H9 (cell line): ENCODE measurements around the gene CEACAM16. TPM values are rescaled to one million over a fixed set of nuclear protein-coding genes. Genes with fewer than 3 reads are reported as not detected.

ENCODE experiments used
- DNase-seq: peaks from one replicate; pipeline ENCODE4 v3.0.0-alpha.2; 2017
- H2AFZ ChIP-seq: one replicate; pipeline ENCODE4 v1.6.1; 2013; ENCODE audit warnings: mild to moderate bottlenecking, low read length, control low read depth, moderate library complexity
- H2AK5ac ChIP-seq: 2 replicates; pipeline ENCODE4 v1.6.1; 2013; ENCODE audit warnings: low read length, control low read depth, mixed read lengths; ENCODE audit not compliant: insufficient read length
- H2BK120ac ChIP-seq: one replicate; pipeline ENCODE4 v1.6.1; 2013; ENCODE audit warnings: low read depth, mild to moderate bottlenecking, low read length, control low read depth, inconsistent platforms; ENCODE audit not compliant: poor library complexity, severe bottlenecking
- H2BK12ac ChIP-seq: 2 replicates; pipeline ENCODE4 v1.6.1; 2013; ENCODE audit warnings: low read length, control low read depth, mixed read lengths, low read depth; ENCODE audit not compliant: insufficient read length
- H2BK15ac ChIP-seq: 2 replicates; pipeline ENCODE4 v1.6.1; 2013; ENCODE audit warnings: low read depth, low read length, control low read depth
- H2BK20ac ChIP-seq: one replicate; pipeline ENCODE4 v1.6.1; 2013; ENCODE audit warnings: low read depth, mild to moderate bottlenecking, low read length, control low read depth, inconsistent platforms; ENCODE audit not compliant: poor library complexity, severe bottlenecking
- H2BK5ac ChIP-seq: 2 replicates; pipeline ENCODE4 v1.6.1; 2013; ENCODE audit warnings: low read length, control low read depth, mixed read lengths; ENCODE audit not compliant: insufficient read length
- H3K14ac ChIP-seq: 2 replicates; pipeline ENCODE4 v1.6.1; 2013; ENCODE audit warnings: low read length, control low read depth; ENCODE audit not compliant: insufficient read depth
- H3K18ac ChIP-seq: 2 replicates; pipeline ENCODE4 v1.6.1; 2013; ENCODE audit warnings: low read depth, mild to moderate bottlenecking, mixed read lengths, low read length, control low read depth; ENCODE audit not compliant: insufficient read length
- H3K23ac ChIP-seq: 2 replicates; pipeline ENCODE4 v1.6.1; 2013; ENCODE audit warnings: low read length, control low read depth, mixed read lengths, low read depth; ENCODE audit not compliant: insufficient read length
- H3K23me2 ChIP-seq: 2 replicates; pipeline ENCODE4 v1.6.1; 2013; ENCODE audit warnings: low read depth, mild to moderate bottlenecking, mixed read lengths, low read length, control low read depth; ENCODE audit not compliant: insufficient read length, poor library complexity, severe bottlenecking
- H3K27ac ChIP-seq: 2 replicates; pipeline ENCODE4 v1.5.1; 2013; ENCODE audit warnings: low read length, control low read depth, mixed read lengths, low read depth; ENCODE audit not compliant: insufficient read length
- H3K27me3 ChIP-seq: 2 replicates; pipeline ENCODE4 v1.6.1; 2013; ENCODE audit warnings: low read length, control low read depth, inconsistent platforms; ENCODE audit not compliant: insufficient read depth
- H3K4ac ChIP-seq: 2 replicates; pipeline ENCODE4 v1.6.1; 2013; ENCODE audit warnings: low read depth, mild to moderate bottlenecking, control low read depth, inconsistent platforms, low read length, moderate library complexity
- H3K4me1 ChIP-seq: 2 replicates; pipeline ENCODE4 v1.6.1; 2013; ENCODE audit warnings: low read length, control low read depth, inconsistent platforms; ENCODE audit not compliant: insufficient read depth
- H3K4me2 ChIP-seq: 2 replicates; pipeline ENCODE4 v1.6.1; 2013; ENCODE audit warnings: low read length, control low read depth, mixed read lengths; ENCODE audit not compliant: insufficient read length, insufficient read depth
- H3K56ac ChIP-seq: 2 replicates; pipeline ENCODE4 v1.6.1; 2013; ENCODE audit warnings: low read depth, mild to moderate bottlenecking, mixed read lengths, low read length, control low read depth; ENCODE audit not compliant: insufficient read length
- H3K79me1 ChIP-seq: 2 replicates; pipeline ENCODE4 v1.6.1; 2013; ENCODE audit warnings: low read depth, mild to moderate bottlenecking, moderate library complexity, low read length, control low read depth, inconsistent platforms; ENCODE audit not compliant: insufficient read depth, poor library complexity, severe bottlenecking
- H3K79me2 ChIP-seq: 2 replicates; pipeline ENCODE4 v1.6.1; 2013; ENCODE audit warnings: low read length, control low read depth, inconsistent platforms; ENCODE audit not compliant: insufficient read depth
- H3K9ac ChIP-seq: 2 replicates; pipeline ENCODE4 v1.6.1; 2013; ENCODE audit warnings: low read length, control low read depth, mixed read lengths; ENCODE audit not compliant: insufficient read length; ENCODE audit errors: extremely low read depth
- H3K9me3 ChIP-seq: one replicate; pipeline ENCODE4 v1.6.1; 2013; ENCODE audit warnings: low read depth, low read length, inconsistent platforms; ENCODE audit not compliant: control insufficient read depth
- H3T11ph ChIP-seq: one replicate; pipeline ENCODE4 v1.6.1; 2013; ENCODE audit warnings: mild to moderate bottlenecking, low read length, control low read depth, inconsistent platforms
- H4K20me1 ChIP-seq: one replicate; pipeline ENCODE4 v1.6.1; 2013; ENCODE audit not compliant: control insufficient read depth, insufficient read length, insufficient read depth
- H4K5ac ChIP-seq: 2 replicates; pipeline ENCODE4 v1.6.1; 2013; ENCODE audit warnings: low read depth, mild to moderate bottlenecking, mixed read lengths, low read length, control low read depth; ENCODE audit not compliant: insufficient read length
- H4K8ac ChIP-seq: replicated peaks from 2 replicates; pipeline ENCODE4 v1.6.1; 2013; ENCODE audit warnings: low read length, control low read depth, mixed read lengths, low read depth; ENCODE audit not compliant: insufficient read length
- H4K91ac ChIP-seq: 2 replicates; pipeline ENCODE4 v1.6.1; 2013; ENCODE audit warnings: low read depth, mild to moderate bottlenecking, moderate library complexity, mixed read lengths, low read length, control low read depth; ENCODE audit not compliant: insufficient read length
- H3K27ac Mint-ChIP-seq, 3 experiments: 2 replicates in 2 of 3; 3 replicates in 1 of 3; pipeline ENCODE4 v1.8.0; 2020 to 2021; ENCODE audit warnings: mixed read lengths in 3 of 3, mild to moderate bottlenecking in 1 of 3, moderate library complexity in 1 of 3
- H3K27me3 Mint-ChIP-seq: 2 replicates; pipeline ENCODE4 v1.8.0; 2021; ENCODE audit warnings: low read depth, mild to moderate bottlenecking, moderate library complexity, mixed read lengths
- H3K36me3 Mint-ChIP-seq, 3 experiments: 2 replicates in 2 of 3; 3 replicates in 1 of 3; pipeline ENCODE4 v1.8.0; 2020 to 2021; ENCODE audit warnings: low read depth in 3 of 3, mixed read lengths in 3 of 3; ENCODE audit not compliant: insufficient read depth in 1 of 3
- H3K4me1 Mint-ChIP-seq, 2 experiments: 2 replicates each; pipeline ENCODE4 v1.8.0; 2020; ENCODE audit warnings: mixed read lengths in 2 of 2
- H3K4me3 Mint-ChIP-seq, 2 experiments: 2 replicates in 1 of 2; 3 replicates in 1 of 2; pipeline ENCODE4 v1.8.0; 2020 to 2021; ENCODE audit warnings: mild to moderate bottlenecking in 2 of 2, mixed read lengths in 2 of 2, moderate library complexity in 1 of 2
- H3K9me3 Mint-ChIP-seq, 2 experiments: 2 replicates in 1 of 2; 3 replicates in 1 of 2; pipeline ENCODE4 v1.8.0; 2020; ENCODE audit warnings: mild to moderate bottlenecking in 2 of 2, mixed read lengths in 2 of 2, moderate library complexity in 1 of 2
- CTCF ChIP-seq: fragments of 200-600 bp; sonication (generic); conservative IDR thresholded peaks from 3 replicates; pipeline ENCODE4 v1.8.0; 2021; ENCODE audit warnings: antibody characterized with exemption, mild to moderate bottlenecking
- WGBS: extraction: QIAGEN DNeasy Blood & Tissue Kit; methylation state at CpG from one replicate; pipeline ENCODE4 v1.1.7; 2013; ENCODE audit warnings: missing lambda C conversion rate, low lambda C conversion rate, mixed read lengths; ENCODE audit not compliant: insufficient read length; ENCODE audit errors: extremely low coverage; 5-methylcytosine and 5-hydroxymethylcytosine counted together
- total RNA-seq: library from RNA; stranded (reverse); gene quantifications from 2 replicates; pipeline ENCODE4 v1.2.1, GENCODE V29; 2021

Gene CEACAM16
- total RNA-seq, 1 experiment from 2014 or later: not detected

- Histone ChIP-seq H3K23me2 (peaks cover 21% of the 10 kb centered on the region), H3K9me3 (no peaks in the 10 kb centered on the region), H3K79me1 (no peaks in the 10 kb centered on the region), H3T11ph (no peak overlapping the region), H3K14ac (no peak overlapping the region), H2AK5ac (no peak overlapping the region), H4K20me1 (no peaks in the 10 kb centered on the region), H3K4ac (no peak overlapping the region), H4K91ac (no peak overlapping the region), H4K5ac (no peak overlapping the region), H3K4me2 (peak overlapping the region; percentile 72), H2BK20ac (no peak overlapping the region), H3K27me3 (peaks cover 50% of the 10 kb centered on the region), H3K4me1 (no peaks in the 10 kb centered on the region), H2AFZ (no peak overlapping the region), H2BK15ac (no peak overlapping the region), H3K23ac (no peak overlapping the region), H3K79me2 (no peaks in the 10 kb centered on the region), H3K27ac (no peak overlapping the region), H3K18ac (no peak overlapping the region), H3K56ac (no peak overlapping the region), H2BK120ac (no peak overlapping the region), H4K8ac (no peak overlapping the region), H2BK12ac (no peak overlapping the region), H3K9ac (no peak overlapping the region), H2BK5ac (no peak overlapping the region)
- TF ChIP-seq CTCF: peak; percentile 9; the same call in 1 of the 3 replicates
- H3K9me3 Mint-ChIP-seq: no peaks in the 10 kb centered on the region; a peak in 1 of 5 replicates
- H3K27ac Mint-ChIP-seq: no peak overlapping the region
- no CpG with 5 or more reads among the region's 18 CpGs for WGBS
- DNase-seq: peak; percentile 80
- H3K36me3 Mint-ChIP-seq: no peaks in the 10 kb centered on the region; a peak in 1 of 7 replicates
- H3K4me1 Mint-ChIP-seq: peaks cover 21 to 36% of the 10 kb centered on the region in 2 experiments
- peaks cover 94% of the 10 kb centered on the region for H3K27me3 Mint-ChIP-seq
- peak overlapping the region; percentile 63 to 81 for H3K4me3 Mint-ChIP-seq
Observed at GRCh38 chr19:44752816-44753625, 54.1 kb downstream of the CEACAM16 start.
